GM23338 (cell line): Measurements from ENCODE around the gene ARL4A. TPM values are rescaled to one million over a fixed set of nuclear protein-coding genes. Genes with fewer than 3 reads are reported as not detected.

Source experiments
- ATAC-seq: fragments of 200-7000 bp; cut with Tn5 transposase; 3 replicates; pipeline ENCODE4 v1.9.1; 2020
- DNase-seq: peaks from one replicate; pipeline ENCODE4 v3.0.0-alpha.2; 2015; ENCODE audit warnings: low spot score
- H2AFZ ChIP-seq: fragments of 200-600 bp; sonication (generic); 2 replicates; pipeline ENCODE4 v1.8.0; 2016; ENCODE audit warnings: antibody characterized with exemption, mild to moderate bottlenecking, moderate library complexity
- H3F3A ChIP-seq: fragments of 200-600 bp; sonication (generic); replicated peaks from 2 replicates; pipeline ENCODE4 v1.8.0; 2017; ENCODE audit warnings: antibody characterized with exemption, mixed run types, low read depth
- H3K27ac ChIP-seq: fragments of 200-600 bp; sonication (generic); 2 replicates; pipeline ENCODE4 v1.6.1; 2016; ENCODE audit warnings: low read depth
- H3K27me3 ChIP-seq: fragments of 200-600 bp; sonication (generic); 2 replicates; pipeline ENCODE4 v1.8.0; 2016; ENCODE audit warnings: mild to moderate bottlenecking, mixed run types, moderate library complexity; ENCODE audit not compliant: insufficient read depth
- H3K36me3 ChIP-seq: fragments of 200-600 bp; sonication (generic); 2 replicates; pipeline ENCODE4 v1.8.0; 2016; ENCODE audit warnings: mild to moderate bottlenecking; ENCODE audit not compliant: insufficient read depth
- H3K4me1 ChIP-seq: fragments of 200-600 bp; sonication (generic); 2 replicates; pipeline ENCODE4 v1.8.0; 2016; ENCODE audit warnings: mild to moderate bottlenecking, moderate library complexity; ENCODE audit not compliant: insufficient read depth
- H3K4me2 ChIP-seq: fragments of 200-600 bp; sonication (generic); 2 replicates; pipeline ENCODE4 v1.7.1; 2017; ENCODE audit warnings: mixed run types
- H3K4me3 ChIP-seq: fragments of 200-600 bp; sonication (generic); 2 replicates; pipeline ENCODE4 v1.6.1; 2016; ENCODE audit warnings: mixed run types
- H3K79me2 ChIP-seq: fragments of 200-600 bp; sonication (generic); replicated peaks from 2 replicates; pipeline ENCODE4 v1.8.0; 2017; ENCODE audit warnings: mild to moderate bottlenecking; ENCODE audit not compliant: insufficient read depth
- H3K9me2 ChIP-seq: fragments of 200-600 bp; sonication (generic); 2 replicates; pipeline ENCODE4 v1.8.0; 2017; ENCODE audit not compliant: insufficient read depth
- H4K20me1 ChIP-seq: fragments of 200-600 bp; sonication (generic); replicated peaks from 2 replicates; pipeline ENCODE4 v1.8.0; 2017; ENCODE audit warnings: mild to moderate bottlenecking; ENCODE audit not compliant: insufficient read depth
- H3K27ac Mint-ChIP-seq: 2 replicates; pipeline ENCODE4 v1.8.0; 2020; ENCODE audit warnings: inconsistent platforms, mild to moderate bottlenecking, moderate library complexity, mixed read lengths
- H3K27me3 Mint-ChIP-seq: 3 replicates; pipeline ENCODE4 v1.8.0; 2022; ENCODE audit warnings: low read depth, mild to moderate bottlenecking, moderate library complexity, mixed read lengths, inconsistent platforms; ENCODE audit not compliant: insufficient read depth, poor library complexity
- H3K36me3 Mint-ChIP-seq: 3 replicates; pipeline ENCODE4 v1.8.0; 2021; ENCODE audit warnings: low read depth, mild to moderate bottlenecking, inconsistent platforms, moderate library complexity, mixed read lengths
- H3K4me1 Mint-ChIP-seq: 3 replicates; pipeline ENCODE4 v1.8.0; 2020; ENCODE audit warnings: mild to moderate bottlenecking, inconsistent platforms, mixed read lengths
- H3K4me3 Mint-ChIP-seq: 3 replicates; pipeline ENCODE4 v1.8.0; 2021; ENCODE audit warnings: moderate library complexity, mild to moderate bottlenecking, inconsistent platforms, mixed read lengths
- H3K9me3 Mint-ChIP-seq: 3 replicates; pipeline ENCODE4 v1.8.0; 2020; ENCODE audit warnings: moderate library complexity, mild to moderate bottlenecking, inconsistent platforms, mixed read lengths
- CREB1 ChIP-seq: fragments of 250-450 bp; sonication (Bioruptor Pico); IDR thresholded peaks from 2 replicates; pipeline ENCODE4 v1.5.0; 2020; ENCODE audit warnings: low read depth, mild to moderate bottlenecking, moderate library complexity
- EZH2 ChIP-seq: fragments of 200-600 bp; sonication (generic); IDR thresholded peaks from one replicate; pipeline ENCODE4 v1.8.0; 2017; ENCODE audit warnings: antibody characterized with exemption, mild to moderate bottlenecking, low read depth; ENCODE audit not compliant: unreplicated experiment
- EZH2phosphoT487 ChIP-seq: fragments of 200-600 bp; sonication (generic); IDR thresholded peaks from one replicate; pipeline ENCODE4 v1.8.1; 2018; ENCODE audit warnings: antibody characterized with exemption; ENCODE audit not compliant: unreplicated experiment
- JUNB ChIP-seq: IDR thresholded peaks from one replicate; pipeline ENCODE4 v1.6.1; 2016; ENCODE audit warnings: antibody characterized with exemption; ENCODE audit not compliant: unreplicated experiment
- NANOG ChIP-seq: IDR thresholded peaks from 2 replicates; pipeline ENCODE4 v1.6.1; 2016; ENCODE audit warnings: antibody characterized with exemption, borderline replicate concordance
- POLR2AphosphoS5 ChIP-seq: IDR thresholded peaks from 2 replicates; pipeline ENCODE4 v1.6.1; 2016; ENCODE audit warnings: antibody characterized with exemption, low read depth
- STAT1 ChIP-seq: IDR thresholded peaks from one replicate; pipeline ENCODE4 v1.6.1; 2016; ENCODE audit warnings: antibody characterized with exemption; ENCODE audit not compliant: unreplicated experiment
- ZNF114 ChIP-seq: fragments of 250-450 bp; sonication (Bioruptor Pico); IDR thresholded peaks from 2 replicates; pipeline ENCODE4 v1.5.0; 2020; ENCODE audit warnings: mild to moderate bottlenecking, moderate library complexity
- ZNF331 ChIP-seq: fragments of 250-450 bp; sonication (Bioruptor Pico); IDR thresholded peaks from 2 replicates; pipeline ENCODE4 v1.5.0; 2020; ENCODE audit warnings: low read depth, mild to moderate bottlenecking, moderate library complexity
- polyA plus RNA-seq: library from polyadenylated mRNA; unstranded; fragments of >200 nt; fragmentation: Nextera tagmentation; extraction: Ambion mirVana; gene quantifications from 2 replicates; pipeline ENCODE4 v1.2.1, GENCODE V29; 2016
- total RNA-seq: library from RNA; depleted of rRNA; stranded (reverse); fragments of >200 nt; shearing (Covaris generic); gene quantifications from 2 replicates; pipeline ENCODE4 v1.2.3, GENCODE V29; 2014
- TF ChIP-seq, protein P1 (sequence below): IDR thresholded peaks from one replicate; pipeline ENCODE4 v1.6.1; 2018; ENCODE audit warnings: antibody characterized with exemption; ENCODE audit not compliant: unreplicated experiment
- TF ChIP-seq, protein P2 (sequence below): fragments of 250-450 bp; sonication (Bioruptor Pico); IDR thresholded peaks from 2 replicates; pipeline ENCODE4 v1.5.0; 2020; ENCODE audit warnings: mild to moderate bottlenecking, moderate library complexity
- TF ChIP-seq, protein P3 (sequence below): IDR thresholded peaks from 2 replicates; pipeline ENCODE4 v1.6.1; 2016; ENCODE audit warnings: antibody characterized with exemption
- TF ChIP-seq, protein P4 (sequence below), 2 experiments: fragments of 200-600 bp in 1 of 2; sonication (generic) in 1 of 2; conservative IDR thresholded peaks; 2 replicates each; pipeline versions ENCODE4 v1.5.1 to v1.6.1; 2016 to 2017; ENCODE audit warnings: antibody characterized with exemption in 2 of 2, low read depth in 2 of 2, mild to moderate bottlenecking in 2 of 2, moderate library complexity in 1 of 2

The ARL4A gene
- total and polyA plus RNA-seq, 2 experiments from 2014 or later, result 48.9 to 82.5 TPM

DNA sequence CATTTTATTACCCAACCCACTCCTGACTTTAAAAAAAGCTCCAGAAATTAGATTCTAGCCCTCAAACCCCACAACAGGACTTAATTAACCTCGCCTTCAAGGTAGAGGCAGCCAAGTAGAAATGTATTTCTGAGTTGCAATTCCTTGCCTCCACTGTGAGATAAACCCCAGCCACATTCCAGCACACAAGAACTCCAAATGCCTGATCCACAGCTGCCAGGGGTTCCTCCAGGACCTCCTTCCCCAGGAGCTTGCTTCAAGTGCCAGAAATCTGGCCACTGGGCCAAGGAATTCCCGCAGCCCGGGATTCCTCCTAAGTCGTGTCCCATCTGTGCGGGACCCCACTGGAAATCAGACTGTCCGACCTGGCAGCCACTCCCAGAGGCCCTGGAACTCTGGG, 25.9 kb upstream of the ARL4A start:
- Histone ChIP-seq H3K4me1 (no peaks in the 10 kb centered on the region), H3K27ac (no peak overlapping the region), H3F3A (no peaks in the 10 kb centered on the region), H3K9me2 (peaks cover 12% of the 10 kb centered on the region), H3K4me2 (no peak overlapping the region), H3K36me3 (no peaks in the 10 kb centered on the region; the same call in 1 of the 2 replicates), H4K20me1 (no peaks in the 10 kb centered on the region), H3K27me3 (no peaks in the 10 kb centered on the region), H2AFZ (no peak overlapping the region), H3K79me2 (no peaks in the 10 kb centered on the region), H3K4me3 (no peak overlapping the region)
- H3K4me3 Mint-ChIP-seq, result no peak overlapping the region
- ATAC-seq (no peak), DNase-seq (no peak)
- peaks cover 4% of the 10 kb centered on the region; the same call in 1 of the 3 replicates for H3K36me3 Mint-ChIP-seq
- H3K27ac Mint-ChIP-seq, result no peak overlapping the region
- peaks cover 5% of the 10 kb centered on the region; the same call in 2 of the 3 replicates for H3K9me3 Mint-ChIP-seq
- H3K27me3 Mint-ChIP-seq, result no peaks in the 10 kb centered on the region
- H3K4me1 Mint-ChIP-seq, result peaks cover 4% of the 10 kb centered on the region; the same call in 1 of the 3 replicates
- TF ChIP-seq POLR2AphosphoS5, result no peak
- TF ChIP-seq CREB1 (CRISPR knock-in tag), result no peak
- TF ChIP-seq, protein P1, sequence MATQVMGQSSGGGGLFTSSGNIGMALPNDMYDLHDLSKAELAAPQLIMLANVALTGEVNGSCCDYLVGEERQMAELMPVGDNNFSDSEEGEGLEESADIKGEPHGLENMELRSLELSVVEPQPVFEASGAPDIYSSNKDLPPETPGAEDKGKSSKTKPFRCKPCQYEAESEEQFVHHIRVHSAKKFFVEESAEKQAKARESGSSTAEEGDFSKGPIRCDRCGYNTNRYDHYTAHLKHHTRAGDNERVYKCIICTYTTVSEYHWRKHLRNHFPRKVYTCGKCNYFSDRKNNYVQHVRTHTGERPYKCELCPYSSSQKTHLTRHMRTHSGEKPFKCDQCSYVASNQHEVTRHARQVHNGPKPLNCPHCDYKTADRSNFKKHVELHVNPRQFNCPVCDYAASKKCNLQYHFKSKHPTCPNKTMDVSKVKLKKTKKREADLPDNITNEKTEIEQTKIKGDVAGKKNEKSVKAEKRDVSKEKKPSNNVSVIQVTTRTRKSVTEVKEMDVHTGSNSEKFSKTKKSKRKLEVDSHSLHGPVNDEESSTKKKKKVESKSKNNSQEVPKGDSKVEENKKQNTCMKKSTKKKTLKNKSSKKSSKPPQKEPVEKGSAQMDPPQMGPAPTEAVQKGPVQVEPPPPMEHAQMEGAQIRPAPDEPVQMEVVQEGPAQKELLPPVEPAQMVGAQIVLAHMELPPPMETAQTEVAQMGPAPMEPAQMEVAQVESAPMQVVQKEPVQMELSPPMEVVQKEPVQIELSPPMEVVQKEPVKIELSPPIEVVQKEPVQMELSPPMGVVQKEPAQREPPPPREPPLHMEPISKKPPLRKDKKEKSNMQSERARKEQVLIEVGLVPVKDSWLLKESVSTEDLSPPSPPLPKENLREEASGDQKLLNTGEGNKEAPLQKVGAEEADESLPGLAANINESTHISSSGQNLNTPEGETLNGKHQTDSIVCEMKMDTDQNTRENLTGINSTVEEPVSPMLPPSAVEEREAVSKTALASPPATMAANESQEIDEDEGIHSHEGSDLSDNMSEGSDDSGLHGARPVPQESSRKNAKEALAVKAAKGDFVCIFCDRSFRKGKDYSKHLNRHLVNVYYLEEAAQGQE, result no peak
- TF ChIP-seq STAT1, result no peak
- no peak for TF ChIP-seq ZNF331 (CRISPR knock-in tag)
- TF ChIP-seq, protein P2, sequence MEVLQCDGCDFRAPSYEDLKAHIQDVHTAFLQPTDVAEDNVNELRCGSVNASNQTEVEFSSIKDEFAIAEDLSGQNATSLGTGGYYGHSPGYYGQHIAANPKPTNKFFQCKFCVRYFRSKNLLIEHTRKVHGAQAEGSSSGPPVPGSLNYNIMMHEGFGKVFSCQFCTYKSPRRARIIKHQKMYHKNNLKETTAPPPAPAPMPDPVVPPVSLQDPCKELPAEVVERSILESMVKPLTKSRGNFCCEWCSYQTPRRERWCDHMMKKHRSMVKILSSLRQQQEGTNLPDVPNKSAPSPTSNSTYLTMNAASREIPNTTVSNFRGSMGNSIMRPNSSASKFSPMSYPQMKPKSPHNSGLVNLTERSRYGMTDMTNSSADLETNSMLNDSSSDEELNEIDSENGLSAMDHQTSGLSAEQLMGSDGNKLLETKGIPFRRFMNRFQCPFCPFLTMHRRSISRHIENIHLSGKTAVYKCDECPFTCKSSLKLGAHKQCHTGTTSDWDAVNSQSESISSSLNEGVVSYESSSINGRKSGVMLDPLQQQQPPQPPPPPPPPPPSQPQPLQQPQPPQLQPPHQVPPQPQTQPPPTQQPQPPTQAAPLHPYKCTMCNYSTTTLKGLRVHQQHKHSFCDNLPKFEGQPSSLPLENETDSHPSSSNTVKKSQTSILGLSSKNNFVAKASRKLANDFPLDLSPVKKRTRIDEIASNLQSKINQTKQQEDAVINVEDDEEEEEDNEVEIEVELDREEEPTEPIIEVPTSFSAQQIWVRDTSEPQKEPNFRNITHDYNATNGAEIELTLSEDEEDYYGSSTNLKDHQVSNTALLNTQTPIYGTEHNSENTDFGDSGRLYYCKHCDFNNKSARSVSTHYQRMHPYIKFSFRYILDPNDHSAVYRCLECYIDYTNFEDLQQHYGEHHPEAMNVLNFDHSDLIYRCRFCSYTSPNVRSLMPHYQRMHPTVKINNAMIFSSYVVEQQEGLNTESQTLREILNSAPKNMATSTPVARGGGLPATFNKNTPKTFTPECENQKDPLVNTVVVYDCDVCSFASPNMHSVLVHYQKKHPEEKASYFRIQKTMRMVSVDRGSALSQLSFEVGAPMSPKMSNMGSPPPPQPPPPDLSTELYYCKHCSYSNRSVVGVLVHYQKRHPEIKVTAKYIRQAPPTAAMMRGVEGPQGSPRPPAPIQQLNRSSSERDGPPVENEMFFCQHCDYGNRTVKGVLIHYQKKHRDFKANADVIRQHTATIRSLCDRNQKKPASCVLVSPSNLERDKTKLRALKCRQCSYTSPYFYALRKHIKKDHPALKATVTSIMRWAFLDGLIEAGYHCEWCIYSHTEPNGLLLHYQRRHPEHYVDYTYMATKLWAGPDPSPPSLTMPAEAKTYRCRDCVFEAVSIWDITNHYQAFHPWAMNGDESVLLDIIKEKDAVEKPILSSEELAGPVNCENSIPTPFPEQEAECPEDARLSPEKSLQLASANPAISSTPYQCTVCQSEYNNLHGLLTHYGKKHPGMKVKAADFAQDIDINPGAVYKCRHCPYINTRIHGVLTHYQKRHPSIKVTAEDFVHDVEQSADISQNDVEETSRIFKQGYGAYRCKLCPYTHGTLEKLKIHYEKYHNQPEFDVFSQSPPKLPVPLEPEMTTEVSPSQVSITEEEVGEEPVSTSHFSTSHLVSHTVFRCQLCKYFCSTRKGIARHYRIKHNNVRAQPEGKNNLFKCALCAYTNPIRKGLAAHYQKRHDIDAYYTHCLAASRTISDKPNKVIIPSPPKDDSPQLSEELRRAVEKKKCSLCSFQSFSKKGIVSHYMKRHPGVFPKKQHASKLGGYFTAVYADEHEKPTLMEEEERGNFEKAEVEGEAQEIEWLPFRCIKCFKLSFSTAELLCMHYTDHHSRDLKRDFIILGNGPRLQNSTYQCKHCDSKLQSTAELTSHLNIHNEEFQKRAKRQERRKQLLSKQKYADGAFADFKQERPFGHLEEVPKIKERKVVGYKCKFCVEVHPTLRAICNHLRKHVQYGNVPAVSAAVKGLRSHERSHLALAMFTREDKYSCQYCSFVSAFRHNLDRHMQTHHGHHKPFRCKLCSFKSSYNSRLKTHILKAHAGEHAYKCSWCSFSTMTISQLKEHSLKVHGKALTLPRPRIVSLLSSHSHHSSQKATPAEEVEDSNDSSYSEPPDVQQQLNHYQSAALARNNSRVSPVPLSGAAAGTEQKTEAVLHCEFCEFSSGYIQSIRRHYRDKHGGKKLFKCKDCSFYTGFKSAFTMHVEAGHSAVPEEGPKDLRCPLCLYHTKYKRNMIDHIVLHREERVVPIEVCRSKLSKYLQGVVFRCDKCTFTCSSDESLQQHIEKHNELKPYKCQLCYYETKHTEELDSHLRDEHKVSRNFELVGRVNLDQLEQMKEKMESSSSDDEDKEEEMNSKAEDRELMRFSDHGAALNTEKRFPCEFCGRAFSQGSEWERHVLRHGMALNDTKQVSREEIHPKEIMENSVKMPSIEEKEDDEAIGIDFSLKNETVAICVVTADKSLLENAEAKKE (CRISPR knock-in tag), result no peak
- TF ChIP-seq, protein P3, sequence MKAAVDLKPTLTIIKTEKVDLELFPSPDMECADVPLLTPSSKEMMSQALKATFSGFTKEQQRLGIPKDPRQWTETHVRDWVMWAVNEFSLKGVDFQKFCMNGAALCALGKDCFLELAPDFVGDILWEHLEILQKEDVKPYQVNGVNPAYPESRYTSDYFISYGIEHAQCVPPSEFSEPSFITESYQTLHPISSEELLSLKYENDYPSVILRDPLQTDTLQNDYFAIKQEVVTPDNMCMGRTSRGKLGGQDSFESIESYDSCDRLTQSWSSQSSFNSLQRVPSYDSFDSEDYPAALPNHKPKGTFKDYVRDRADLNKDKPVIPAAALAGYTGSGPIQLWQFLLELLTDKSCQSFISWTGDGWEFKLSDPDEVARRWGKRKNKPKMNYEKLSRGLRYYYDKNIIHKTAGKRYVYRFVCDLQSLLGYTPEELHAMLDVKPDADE, result no peak
- TF ChIP-seq, protein P4, sequence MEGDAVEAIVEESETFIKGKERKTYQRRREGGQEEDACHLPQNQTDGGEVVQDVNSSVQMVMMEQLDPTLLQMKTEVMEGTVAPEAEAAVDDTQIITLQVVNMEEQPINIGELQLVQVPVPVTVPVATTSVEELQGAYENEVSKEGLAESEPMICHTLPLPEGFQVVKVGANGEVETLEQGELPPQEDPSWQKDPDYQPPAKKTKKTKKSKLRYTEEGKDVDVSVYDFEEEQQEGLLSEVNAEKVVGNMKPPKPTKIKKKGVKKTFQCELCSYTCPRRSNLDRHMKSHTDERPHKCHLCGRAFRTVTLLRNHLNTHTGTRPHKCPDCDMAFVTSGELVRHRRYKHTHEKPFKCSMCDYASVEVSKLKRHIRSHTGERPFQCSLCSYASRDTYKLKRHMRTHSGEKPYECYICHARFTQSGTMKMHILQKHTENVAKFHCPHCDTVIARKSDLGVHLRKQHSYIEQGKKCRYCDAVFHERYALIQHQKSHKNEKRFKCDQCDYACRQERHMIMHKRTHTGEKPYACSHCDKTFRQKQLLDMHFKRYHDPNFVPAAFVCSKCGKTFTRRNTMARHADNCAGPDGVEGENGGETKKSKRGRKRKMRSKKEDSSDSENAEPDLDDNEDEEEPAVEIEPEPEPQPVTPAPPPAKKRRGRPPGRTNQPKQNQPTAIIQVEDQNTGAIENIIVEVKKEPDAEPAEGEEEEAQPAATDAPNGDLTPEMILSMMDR (conservative IDR thresholded peaks at IDR 0.05; ENCODE audit: low read depth in 2 of 2), result no peak
- TF ChIP-seq JUNB, result no peak
- no peak for TF ChIP-seq EZH2
- no peak for TF ChIP-seq EZH2phosphoT487
- TF ChIP-seq NANOG, result no peak
- TF ChIP-seq ZNF114, result no peak
